ENCODE measurements around the gene MYBBP1A.

Gene MYBBP1A

GRCh38 chr17:4501295-4501949 lies 53.8 kb downstream of the MYBBP1A start:
- DNase-seq, result no peak

- DNase-seq, result no peak
These were observed 55.0 kb downstream of the MYBBP1A start for GRCh38 chr17:4500191-4500571.

- DNase-seq, result no peak
These were observed 55.6 kb downstream of the MYBBP1A start for GRCh38 chr17:4499431-4500190.

- DNase-seq, result peak; percentile 50
These were observed 56.5 kb downstream of the MYBBP1A start, which contains the start of gene SPNS2 for GRCh38 chr17:4498461-4499397. TSS of gene SPNS2 (plus strand) at chr17:4498881. CDS start at chr17:4499048, 167 bp downstream.

- no peak for DNase-seq
These were observed 57.9 kb downstream of the MYBBP1A start for GRCh38 chr17:4497101-4497824.

GRCh38 chr17:4492721-4493561 lies 62.2 kb downstream of the MYBBP1A start:
- no peak for DNase-seq

GRCh38 chr17:4490637-4491061 lies 64.5 kb downstream of the MYBBP1A start:
- no peak for DNase-seq

- DNase-seq, result no peak
These were observed 65.0 kb downstream of the MYBBP1A start for GRCh38 chr17:4490109-4490591.

- DNase-seq, result no peak
These were observed 66.1 kb downstream of the MYBBP1A start for GRCh38 chr17:4488989-4489595.

Data from inflammatory macrophage treated with lipopolysaccharide for 4 hours (primary cell).